T-helper 1 cell treated with Interleukin-12 subunit alpha and Interleukin-12 subunit beta and Interleukin-4 antibody, amounts not matched to agents 30 ng/mL and 1 ng/mL, for 36 hours (primary cell): Measurements from ENCODE around the gene SPOCK1. TPM values are rescaled to one million over a fixed set of nuclear protein-coding genes. Genes with fewer than 3 reads are reported as not detected.

Source experiments
- intact Hi-C: fragments of 100-400 bp; cut with micrococcal nuclease; formaldehyde crosslinking; loops from one replicate; pipeline ENCODE4 v1.15.1; 2024
- total RNA-seq: library from RNA; stranded (reverse); gene quantifications from 2 replicates; pipeline ENCODE4 v1.2.3, GENCODE V29; 2022

Gene SPOCK1
- total RNA-seq, 1 donor from 2014 or later: 0.27 TPM

- intact Hi-C loops: no loop called here
These were observed 420.9 kb downstream of the SPOCK1 start for GRCh38 chr5:137078171-137078665.

- intact Hi-C loops: no loop called here
These were observed 423.8 kb downstream of the SPOCK1 start for GRCh38 chr5:137075163-137075970.

- intact Hi-C loops: no loop called here
These were observed 425.9 kb downstream of the SPOCK1 start for GRCh38 chr5:137073189-137073588.

- intact Hi-C loops: no loop called here
These were observed 426.6 kb downstream of the SPOCK1 start for GRCh38 chr5:137072361-137073115.

DNA sequence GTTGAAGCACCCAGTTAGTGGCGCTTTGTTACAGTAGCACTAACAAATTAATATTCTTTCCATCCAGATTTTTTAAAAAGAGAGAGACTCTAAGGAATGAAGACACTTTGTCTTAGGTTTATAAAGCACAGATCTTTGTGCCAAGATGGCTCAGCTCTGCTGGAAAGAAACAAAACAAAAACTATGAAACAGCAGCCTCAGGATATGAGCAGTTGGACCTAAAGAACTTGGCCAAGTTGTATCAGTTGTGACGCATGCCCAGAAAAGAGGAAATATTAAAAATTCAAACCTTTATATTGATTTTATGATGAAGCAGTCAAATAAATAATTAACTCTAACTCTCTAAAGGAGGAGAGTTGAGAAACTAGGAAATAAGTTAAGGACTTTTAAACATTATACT is 427.2 kb downstream of the SPOCK1 start:
- intact Hi-C loops: no loop called here

GRCh38 chr5:137071526-137071925 is 427.6 kb downstream of the SPOCK1 start:
- intact Hi-C loops: no loop called here

DNA sequence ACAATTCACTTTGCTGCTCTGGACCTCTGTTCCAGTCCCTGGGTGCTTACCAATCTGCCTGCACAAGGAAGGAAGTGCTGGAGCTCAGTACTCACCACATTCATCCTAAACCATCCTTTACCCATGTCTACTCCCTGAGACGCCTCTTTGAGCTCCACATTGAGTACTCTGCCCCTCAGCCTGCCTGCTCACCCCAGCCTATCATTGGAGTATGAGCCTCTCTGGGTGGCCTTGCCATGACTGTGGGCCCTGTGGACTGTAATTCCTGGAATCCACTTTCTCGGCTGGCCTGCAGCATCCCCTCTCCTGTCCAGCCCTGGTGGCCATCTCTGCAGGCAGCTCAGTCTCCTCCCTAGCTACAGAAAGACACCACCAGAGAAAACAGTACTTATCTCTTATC is 428.6 kb downstream of the SPOCK1 start:
- intact Hi-C loops: no loop called here

- intact Hi-C loops: no loop called here
These were observed 429.8 kb downstream of the SPOCK1 start for GRCh38 chr5:137069358-137069757.

GRCh38 chr5:137061382-137061781 is 437.7 kb downstream of the SPOCK1 start:
- intact Hi-C loops: no loop called here

- intact Hi-C loops: no loop called here
These were observed 441.0 kb downstream of the SPOCK1 start for GRCh38 chr5:137058089-137058488.

DNA sequence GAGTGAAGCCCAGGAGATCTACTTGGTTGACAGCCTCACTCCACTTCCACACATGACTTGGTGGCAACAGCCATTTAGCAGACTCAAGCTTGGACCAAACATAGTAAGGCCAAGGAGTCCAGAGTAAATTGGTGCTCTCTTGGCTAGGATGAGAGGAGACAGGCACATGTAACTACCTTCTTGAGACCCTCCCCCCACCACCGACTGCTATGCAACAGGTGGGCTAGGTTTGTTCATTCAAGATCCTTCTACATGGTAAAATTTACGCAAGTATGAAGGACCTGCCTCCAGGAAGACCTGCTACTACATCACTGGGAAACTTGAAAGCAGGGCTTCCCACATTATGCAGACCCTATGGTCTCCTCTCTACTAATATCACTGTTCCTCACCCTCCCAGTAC is 442.4 kb downstream of the SPOCK1 start:
- intact Hi-C loops: no loop called here

GRCh38 chr5:137055271-137055872 is 443.8 kb downstream of the SPOCK1 start:
- intact Hi-C loops: no loop called here

- intact Hi-C loops: no loop called here
These were observed 444.3 kb downstream of the SPOCK1 start for GRCh38 chr5:137054792-137055191.

- intact Hi-C loops: no loop called here
These were observed 444.8 kb downstream of the SPOCK1 start for GRCh38 chr5:137054335-137054734.

GRCh38 chr5:137051161-137051560 is 448.0 kb downstream of the SPOCK1 start:
- intact Hi-C loops: no loop called here

DNA sequence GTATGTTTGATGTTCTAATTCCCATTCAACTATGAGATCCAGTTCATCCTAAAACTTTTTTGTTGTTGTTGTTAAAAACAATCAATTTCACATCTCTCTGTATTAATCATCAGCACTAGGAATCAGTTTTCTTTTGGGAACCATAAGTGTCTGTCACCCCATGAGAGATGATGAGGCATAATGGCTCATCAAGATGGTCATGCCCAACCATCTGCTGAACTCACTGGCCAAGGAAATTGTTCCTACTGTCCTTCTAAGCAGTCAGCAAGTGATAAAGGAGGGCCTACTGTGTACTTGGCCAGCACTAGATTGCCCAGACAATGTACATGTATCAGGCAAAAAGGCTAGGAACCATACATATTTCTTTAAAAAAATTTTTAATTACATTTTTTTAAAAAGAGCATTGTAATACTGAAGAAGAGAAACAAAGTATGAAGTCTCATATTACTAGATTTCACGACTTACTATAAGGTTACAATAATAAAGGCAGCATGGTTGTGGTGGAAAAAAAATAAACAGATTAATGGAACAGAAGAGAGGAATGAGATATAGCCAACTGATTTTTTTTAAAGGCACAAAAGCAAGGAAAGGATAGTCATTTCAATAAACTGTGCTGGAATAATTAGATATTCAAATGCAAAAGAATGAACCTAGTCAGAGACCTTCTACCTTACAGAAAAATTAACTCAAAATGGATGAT is 458.3 kb downstream of the SPOCK1 start:
- intact Hi-C loops: no loop called here

DNA sequence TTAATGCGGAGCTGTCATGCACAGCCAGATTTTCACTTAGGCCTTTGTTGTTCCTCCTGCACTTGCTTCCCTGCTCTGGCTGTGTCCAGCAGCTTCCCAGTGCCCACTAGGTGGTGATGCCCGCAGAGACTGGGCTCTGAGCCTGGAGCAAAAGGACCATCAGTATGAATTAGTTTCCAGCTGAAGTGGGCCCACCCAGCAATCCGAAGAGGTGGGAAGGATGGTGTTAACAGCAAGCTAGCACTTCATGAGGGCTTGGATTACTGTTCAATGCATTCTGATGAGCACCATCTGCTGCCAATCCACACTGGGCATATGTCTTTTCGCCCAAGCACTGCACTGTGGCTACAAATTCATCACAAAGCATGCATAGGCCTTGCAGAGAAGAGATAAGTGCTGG is 459.1 kb downstream of the SPOCK1 start:
- intact Hi-C loops: no loop called here

GRCh38 chr5:137037848-137038247 is 461.3 kb downstream of the SPOCK1 start:
- intact Hi-C loops: no loop called here

DNA sequence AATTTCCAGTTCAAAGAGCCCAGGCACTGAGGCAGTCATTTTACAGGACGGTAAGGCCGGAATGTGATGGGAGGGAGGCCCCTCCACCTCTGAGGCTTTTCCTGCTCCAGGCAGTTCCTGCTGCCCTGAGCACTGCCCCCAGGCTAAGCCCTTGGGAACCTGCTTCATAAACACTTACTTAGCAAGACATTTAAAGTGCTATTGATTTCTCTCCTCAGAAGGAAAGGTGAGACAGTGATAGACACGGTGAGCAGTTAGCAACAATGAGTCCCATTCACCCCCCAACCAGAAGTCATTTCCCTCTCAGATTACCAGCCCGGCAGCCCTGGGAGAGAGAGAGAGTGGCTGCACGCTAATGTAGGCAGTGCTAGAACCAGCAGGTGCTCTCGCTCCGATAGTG is 462.5 kb downstream of the SPOCK1 start:
- intact Hi-C loops: no loop called here

- intact Hi-C loops: no loop called here
These were observed 463.6 kb downstream of the SPOCK1 start for GRCh38 chr5:137035480-137035878.

GRCh38 chr5:137034764-137035479 is 464.2 kb downstream of the SPOCK1 start:
- intact Hi-C loops: no loop called here
